ENCODE measurements around the gene KRT83. TPM values are rescaled to one million over a fixed set of nuclear protein-coding genes. Genes with fewer than 3 reads are reported as not detected.

KRT83 gene
- total and polyA plus RNA-seq, 2 donors (not counting 1 experiment from before 2014, with no cell fraction given), result not detected

- Mint-ChIP-seq H3K4me1 (peaks cover 3% of the 10 kb centered on the region), H3K27me3 (peaks cover 59% of the 10 kb centered on the region), H3K9me3 (ENCODE audit: insufficient read depth) (no peaks in the 10 kb centered on the region), H3K4me3 (no peak overlapping the region), H3K27ac (no peak overlapping the region)
- Histone ChIP-seq H3K36me3 (replicated peaks in 1 of 2; ENCODE audit: control extremely low read depth in 1 of 2, control insufficient read depth in 1 of 2, extremely low read depth in 1 of 2, insufficient read depth in 2 of 2, low read length in 1 of 2) (no peaks in the 10 kb centered on the region), H3K9me3 (ENCODE audit: control extremely low read depth in 1 of 3, control insufficient read depth in 2 of 3, insufficient read depth in 1 of 3, low read length in 2 of 3) (no peaks in the 10 kb centered on the region), H3K4me3 (ENCODE audit: control extremely low read depth in 1 of 5, extremely low read depth in 1 of 5, insufficient read depth in 1 of 5, low read depth in 2 of 5, low read length in 4 of 5) (no peak overlapping the region), H3K79me2 (ENCODE audit: control insufficient read depth, insufficient read depth, low read length) (no peaks in the 10 kb centered on the region), H3K27ac (ENCODE audit: low read length in 2 of 2) (no peak overlapping the region), H3K27me3 (replicated peaks in 1 of 4; ENCODE audit: control extremely low read depth in 1 of 4, control insufficient read depth in 3 of 4, insufficient read depth in 4 of 4, low read length in 3 of 4) (peaks cover 0 to 38% (median 11%) of the 10 kb centered on the region in 4 experiments), H3K4me1 (ENCODE audit: control insufficient read depth in 2 of 2, insufficient read depth in 2 of 2, low read length in 2 of 2) (no peaks in the 10 kb centered on the region), H3K9ac (ENCODE audit: low read length) (no peak overlapping the region), H3K4me2 (replicated peaks; ENCODE audit: low read depth, low read length, poor library complexity, severe bottlenecking) (no peak overlapping the region), H4K20me1 (ENCODE audit: control insufficient read depth, insufficient read depth, low read length, poor library complexity, severe bottlenecking) (no peaks in the 10 kb centered on the region), H2AFZ (ENCODE audit: insufficient read depth, low read depth, low read length, poor library complexity, severe bottlenecking) (no peak overlapping the region)
- no peak for TF ChIP-seq EZH2 (IDR thresholded peaks at IDR 0.05; ENCODE audit: borderline replicate concordance, insufficient read depth, low read depth, low read length, poor library complexity, severe bottlenecking)
- TF ChIP-seq CTCF (IDR thresholded peaks at IDR 0.05), result no peak
- WGBS (ENCODE audit: insufficient coverage), result 96% methylated on average over 3 of the region's 3 CpGs
- no peak for DNase-seq
- ATAC-seq (ENCODE audit: low read depth), result no peak
- POLR2A ChIA-PET, result no interaction called here
- CTCF ChIA-PET, result interaction anchor here (1.3 to 2.3 kb wide), 2 partner anchors 15 to 32 kb away, joined by 3 to 11 read pairs; no protein-coding TSS in a partner anchor
- intact Hi-C loops (cut with micrococcal nuclease), result no loop called here
Measured at GRCh38 chr12:52311285-52311648, 9.9 kb downstream of the KRT83 start.

GRCh38 chr12:52310622-52311284, 10.4 kb downstream of the KRT83 start:
- Mint-ChIP-seq H3K4me1 (peaks cover 3% of the 10 kb centered on the region), H3K27ac (no peak overlapping the region), H3K27me3 (peaks cover 59% of the 10 kb centered on the region), H3K9me3 (ENCODE audit: insufficient read depth) (no peaks in the 10 kb centered on the region), H3K4me3 (no peak overlapping the region)
- ChIA-PET POLR2A (no interaction called here), CTCF (interaction anchor here (1.3 kb wide), 1 partner anchor 16 kb away, joined by 3 read pairs; no protein-coding TSS in a partner anchor)
- H3K36me3 ChIP-seq (replicated peaks in 1 of 2; ENCODE audit: control extremely low read depth in 1 of 2, control insufficient read depth in 1 of 2, extremely low read depth in 1 of 2, insufficient read depth in 2 of 2, low read length in 1 of 2), result no peaks in the 10 kb centered on the region
- ATAC-seq (ENCODE audit: low read depth) (no peak), DNase-seq (no peak)
- H3K4me3 ChIP-seq (ENCODE audit: control extremely low read depth in 1 of 5, extremely low read depth in 1 of 5, insufficient read depth in 1 of 5, low read depth in 2 of 5, low read length in 4 of 5), result no peak overlapping the region
- H4K20me1 ChIP-seq (ENCODE audit: control insufficient read depth, insufficient read depth, low read length, poor library complexity, severe bottlenecking), result no peaks in the 10 kb centered on the region
- H3K9ac ChIP-seq (ENCODE audit: low read length), result no peak overlapping the region
- H3K27ac ChIP-seq (ENCODE audit: low read length in 2 of 2), result no peak overlapping the region
- peaks cover 0 to 38% (median 11%) of the 10 kb centered on the region in 4 experiments for H3K27me3 ChIP-seq (replicated peaks in 1 of 4; ENCODE audit: control extremely low read depth in 1 of 4, control insufficient read depth in 3 of 4, insufficient read depth in 4 of 4, low read length in 3 of 4)
- intact Hi-C loops (cut with micrococcal nuclease), result no loop called here
- no peak overlapping the region for H2AFZ ChIP-seq (ENCODE audit: insufficient read depth, low read depth, low read length, poor library complexity, severe bottlenecking)
- H3K9me3 ChIP-seq (ENCODE audit: control extremely low read depth in 1 of 3, control insufficient read depth in 2 of 3, insufficient read depth in 1 of 3, low read length in 2 of 3), result no peaks in the 10 kb centered on the region
- H3K4me2 ChIP-seq (replicated peaks; ENCODE audit: low read depth, low read length, poor library complexity, severe bottlenecking), result no peak overlapping the region
- H3K4me1 ChIP-seq (ENCODE audit: control insufficient read depth in 2 of 2, insufficient read depth in 2 of 2, low read length in 2 of 2), result no peaks in the 10 kb centered on the region
- TF ChIP-seq EZH2 (IDR thresholded peaks at IDR 0.05; ENCODE audit: borderline replicate concordance, insufficient read depth, low read depth, low read length, poor library complexity, severe bottlenecking) (no peak), CTCF (IDR thresholded peaks at IDR 0.05) (no peak)
- WGBS (ENCODE audit: insufficient coverage), result 81% methylated on average over 3 of the region's 5 CpGs
- H3K79me2 ChIP-seq (ENCODE audit: control insufficient read depth, insufficient read depth, low read length), result no peaks in the 10 kb centered on the region
